ENCODE results near the gene RIBC2.

GRCh38 chr22:45450921-45451651 lies 37.6 kb downstream of the RIBC2 start:
- TF ChIP-seq CTCF (IDR thresholded peaks at IDR 0.05; ENCODE audit: low read length) (no peak), EZH2 (optimal IDR thresholded peaks at IDR 0.05; ENCODE audit: low read depth, low read length) (no peak)
